B cell (primary cell): ENCODE results near the gene METAP2.
"Not testable (repeated sequence)": the region's sequence is repeated elsewhere in the genome, so short reads cannot be mapped to it uniquely, and the experiment has no call there.

Experiments
- EZH2 ChIP-seq: IDR thresholded peaks from 2 replicates; pipeline ENCODE4 v1.6.1; 2012; ENCODE audit warnings: borderline replicate concordance, low read depth, mild to moderate bottlenecking, moderate library complexity, low read length; ENCODE audit not compliant: insufficient read depth, poor library complexity, severe bottlenecking
- TF ChIP-seq, protein P1 (sequence below): fragments of 200-600 bp; IDR thresholded peaks from one replicate; pipeline ENCODE4 v1.8.0; 2022; ENCODE audit warnings: antibody characterized with exemption, mild to moderate bottlenecking

DNA sequence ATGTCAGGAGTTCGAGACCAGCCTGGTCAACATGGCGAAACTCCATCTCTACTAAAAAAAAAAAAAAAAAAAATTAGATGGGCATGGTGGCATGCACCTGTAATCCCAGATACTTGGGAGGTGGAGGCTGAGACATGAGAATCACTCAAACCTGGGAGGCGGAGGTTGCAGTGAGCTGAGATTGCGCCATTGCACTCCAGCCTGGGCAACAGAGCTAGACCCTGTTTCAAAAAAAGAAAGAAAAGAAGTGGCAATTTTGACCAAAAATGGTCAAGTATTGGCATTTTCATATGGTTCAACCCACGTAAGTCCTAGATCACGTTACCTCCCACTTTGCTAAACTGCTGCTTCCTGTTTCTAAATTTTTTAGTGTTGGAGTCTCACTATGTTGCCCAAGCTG lies 8.6 kb downstream of the METAP2 start:
- TF ChIP-seq, protein P1, sequence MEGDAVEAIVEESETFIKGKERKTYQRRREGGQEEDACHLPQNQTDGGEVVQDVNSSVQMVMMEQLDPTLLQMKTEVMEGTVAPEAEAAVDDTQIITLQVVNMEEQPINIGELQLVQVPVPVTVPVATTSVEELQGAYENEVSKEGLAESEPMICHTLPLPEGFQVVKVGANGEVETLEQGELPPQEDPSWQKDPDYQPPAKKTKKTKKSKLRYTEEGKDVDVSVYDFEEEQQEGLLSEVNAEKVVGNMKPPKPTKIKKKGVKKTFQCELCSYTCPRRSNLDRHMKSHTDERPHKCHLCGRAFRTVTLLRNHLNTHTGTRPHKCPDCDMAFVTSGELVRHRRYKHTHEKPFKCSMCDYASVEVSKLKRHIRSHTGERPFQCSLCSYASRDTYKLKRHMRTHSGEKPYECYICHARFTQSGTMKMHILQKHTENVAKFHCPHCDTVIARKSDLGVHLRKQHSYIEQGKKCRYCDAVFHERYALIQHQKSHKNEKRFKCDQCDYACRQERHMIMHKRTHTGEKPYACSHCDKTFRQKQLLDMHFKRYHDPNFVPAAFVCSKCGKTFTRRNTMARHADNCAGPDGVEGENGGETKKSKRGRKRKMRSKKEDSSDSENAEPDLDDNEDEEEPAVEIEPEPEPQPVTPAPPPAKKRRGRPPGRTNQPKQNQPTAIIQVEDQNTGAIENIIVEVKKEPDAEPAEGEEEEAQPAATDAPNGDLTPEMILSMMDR: not testable (repeated sequence)
- TF ChIP-seq EZH2: not testable (repeated sequence)
